NB4 (cell line): ENCODE results near the gene ATN1.
A peak's percentile ranks its signal among the peaks of the same experiment; 100 is the strongest.

Experiments
- DNase-seq: peaks from one replicate; pipeline ENCODE4 v3.0.0; 2010; ENCODE audit warnings: low read depth
- H3K4me3 ChIP-seq: one replicate; pipeline ENCODE4 v1.5.1; 2011; ENCODE audit warnings: mild to moderate bottlenecking, low read depth, low read length, moderate library complexity
- MYC ChIP-seq: IDR thresholded peaks from 2 replicates; pipeline ENCODE4 v1.6.1; 2011; ENCODE audit warnings: low read depth, low read length
- POLR2A ChIP-seq: IDR thresholded peaks from 2 replicates; pipeline ENCODE4 v1.6.1; 2011; ENCODE audit warnings: mild to moderate bottlenecking; ENCODE audit not compliant: insufficient read length; ENCODE audit errors: extremely low read depth
- TF ChIP-seq, protein P1 (sequence below): IDR thresholded peaks from one replicate; pipeline ENCODE4 v1.5.1; 2012; ENCODE audit warnings: low read depth, low read length
- TF ChIP-seq, protein P2 (sequence below): IDR thresholded peaks from 2 replicates; pipeline ENCODE4 v1.6.1; 2011; ENCODE audit warnings: low read depth, low read length

Gene ATN1

DNA sequence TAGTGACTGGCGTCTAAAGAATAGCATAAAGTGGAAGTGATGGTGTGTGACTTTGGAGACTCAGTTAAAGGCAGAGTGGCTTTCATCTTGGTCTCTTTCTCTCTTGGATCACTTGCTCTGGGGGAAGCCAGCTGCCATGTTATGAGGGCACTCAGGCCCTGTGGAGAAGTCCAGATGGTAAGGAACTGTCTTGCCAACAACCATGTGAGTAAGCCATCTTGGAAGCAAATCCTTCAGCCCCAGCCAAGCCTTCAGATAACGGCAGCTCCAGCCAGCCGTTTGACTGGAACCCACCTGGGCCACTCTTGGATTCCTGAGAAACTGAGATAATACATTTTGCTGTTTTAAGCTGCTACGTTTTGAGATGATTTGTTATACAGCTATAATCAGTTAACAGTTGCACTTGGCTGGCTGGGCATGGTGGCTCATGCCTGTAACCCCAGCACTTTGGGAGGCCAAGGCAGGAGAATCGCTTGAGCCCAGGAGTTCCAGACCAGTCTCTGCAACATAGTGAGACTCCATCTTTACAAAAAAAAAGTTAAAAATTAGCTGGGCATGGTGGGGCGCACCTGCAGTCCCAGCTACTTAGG is 30.8 kb upstream of the ATN1 start:
- no peak for DNase-seq
- no peak for TF ChIP-seq POLR2A
- TF ChIP-seq, protein P1, sequence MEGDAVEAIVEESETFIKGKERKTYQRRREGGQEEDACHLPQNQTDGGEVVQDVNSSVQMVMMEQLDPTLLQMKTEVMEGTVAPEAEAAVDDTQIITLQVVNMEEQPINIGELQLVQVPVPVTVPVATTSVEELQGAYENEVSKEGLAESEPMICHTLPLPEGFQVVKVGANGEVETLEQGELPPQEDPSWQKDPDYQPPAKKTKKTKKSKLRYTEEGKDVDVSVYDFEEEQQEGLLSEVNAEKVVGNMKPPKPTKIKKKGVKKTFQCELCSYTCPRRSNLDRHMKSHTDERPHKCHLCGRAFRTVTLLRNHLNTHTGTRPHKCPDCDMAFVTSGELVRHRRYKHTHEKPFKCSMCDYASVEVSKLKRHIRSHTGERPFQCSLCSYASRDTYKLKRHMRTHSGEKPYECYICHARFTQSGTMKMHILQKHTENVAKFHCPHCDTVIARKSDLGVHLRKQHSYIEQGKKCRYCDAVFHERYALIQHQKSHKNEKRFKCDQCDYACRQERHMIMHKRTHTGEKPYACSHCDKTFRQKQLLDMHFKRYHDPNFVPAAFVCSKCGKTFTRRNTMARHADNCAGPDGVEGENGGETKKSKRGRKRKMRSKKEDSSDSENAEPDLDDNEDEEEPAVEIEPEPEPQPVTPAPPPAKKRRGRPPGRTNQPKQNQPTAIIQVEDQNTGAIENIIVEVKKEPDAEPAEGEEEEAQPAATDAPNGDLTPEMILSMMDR: no peak
- no peak for TF ChIP-seq MYC
- TF ChIP-seq, protein P2, sequence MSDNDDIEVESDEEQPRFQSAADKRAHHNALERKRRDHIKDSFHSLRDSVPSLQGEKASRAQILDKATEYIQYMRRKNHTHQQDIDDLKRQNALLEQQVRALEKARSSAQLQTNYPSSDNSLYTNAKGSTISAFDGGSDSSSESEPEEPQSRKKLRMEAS: no peak
- no peak overlapping the region for H3K4me3 ChIP-seq

DNA sequence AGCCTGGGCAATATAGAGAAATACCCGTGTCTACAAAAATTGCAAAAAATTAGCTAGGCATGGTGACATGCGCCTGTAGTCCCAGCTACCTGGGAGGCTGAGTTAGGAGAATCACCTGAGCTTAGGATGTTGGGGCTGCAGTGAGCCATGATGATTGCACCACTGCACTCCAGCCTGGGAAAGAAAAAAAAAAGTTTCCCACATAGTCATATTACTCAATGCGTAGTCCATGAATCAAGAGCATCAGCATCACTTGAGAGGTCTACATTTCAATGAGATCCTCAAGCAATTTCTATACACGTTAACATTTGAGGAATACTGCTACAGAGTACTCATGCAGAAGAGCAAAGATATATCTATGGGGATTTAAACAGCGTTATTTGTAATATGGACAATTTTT is 28.3 kb upstream of the ATN1 start:
- no peak overlapping the region for H3K4me3 ChIP-seq
- DNase-seq: no peak
- TF ChIP-seq, protein P1: no peak
- no peak for TF ChIP-seq MYC
- TF ChIP-seq POLR2A: no peak
- TF ChIP-seq, protein P2: no peak

DNA sequence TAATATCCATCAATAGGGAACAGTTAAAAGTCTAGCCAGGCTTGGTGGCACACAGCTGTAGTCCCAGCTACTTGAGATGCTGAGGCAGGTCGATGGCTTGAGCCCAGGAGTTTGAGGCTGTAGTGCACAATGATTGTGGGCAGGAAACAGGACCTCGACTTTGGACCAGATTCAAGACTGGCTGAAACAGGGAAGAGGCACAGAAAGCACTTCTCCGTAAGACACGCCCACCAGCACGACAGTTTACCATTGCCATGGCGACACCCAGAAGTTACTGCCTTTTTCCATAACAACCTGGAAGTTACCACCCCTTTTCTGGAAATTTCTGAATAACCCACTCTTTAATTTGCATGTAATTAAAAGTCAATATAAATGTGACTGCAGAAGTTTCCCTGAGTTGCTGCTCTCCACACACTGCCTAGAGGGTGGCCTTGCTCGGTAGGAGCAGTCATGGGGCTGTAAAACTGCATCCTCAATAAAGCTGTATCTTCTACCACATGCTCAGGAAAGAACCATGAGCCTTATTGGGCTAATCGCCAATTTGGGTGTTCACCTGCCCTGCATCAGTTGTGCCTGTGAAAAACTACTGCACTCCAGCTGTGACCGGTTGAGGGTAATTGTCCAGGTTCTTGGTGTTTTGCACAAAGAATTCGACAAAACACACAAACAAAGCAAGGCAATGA is 27.8 kb upstream of the ATN1 start:
- no peak for TF ChIP-seq MYC
- TF ChIP-seq POLR2A: no peak
- TF ChIP-seq, protein P1: no peak
- TF ChIP-seq, protein P2: no peak
- DNase-seq: peak; percentile 24
- no peak overlapping the region for H3K4me3 ChIP-seq

DNA sequence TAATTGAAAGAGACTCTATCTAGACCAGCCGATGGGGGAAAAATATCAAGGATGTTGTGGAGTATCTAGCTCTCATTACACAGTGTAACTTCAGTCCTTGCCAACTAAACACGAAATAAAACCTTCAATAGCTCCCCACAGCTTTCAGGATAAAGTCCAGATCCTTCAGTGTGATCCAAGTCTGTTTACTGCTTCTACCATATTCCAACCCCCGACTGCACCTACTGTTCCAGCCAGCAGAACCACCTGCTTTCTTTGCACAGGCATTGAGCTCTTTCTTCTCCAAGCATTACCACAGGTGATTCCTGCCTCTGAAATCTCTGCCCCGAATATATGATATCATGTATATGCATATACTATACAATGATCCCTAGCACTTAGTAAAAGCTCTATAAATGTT is 25.3 kb upstream of the ATN1 start:
- no peak overlapping the region for H3K4me3 ChIP-seq
- TF ChIP-seq, protein P1: no peak
- TF ChIP-seq, protein P2: no peak
- TF ChIP-seq MYC (no peak), POLR2A (no peak)
- DNase-seq: no peak

DNA sequence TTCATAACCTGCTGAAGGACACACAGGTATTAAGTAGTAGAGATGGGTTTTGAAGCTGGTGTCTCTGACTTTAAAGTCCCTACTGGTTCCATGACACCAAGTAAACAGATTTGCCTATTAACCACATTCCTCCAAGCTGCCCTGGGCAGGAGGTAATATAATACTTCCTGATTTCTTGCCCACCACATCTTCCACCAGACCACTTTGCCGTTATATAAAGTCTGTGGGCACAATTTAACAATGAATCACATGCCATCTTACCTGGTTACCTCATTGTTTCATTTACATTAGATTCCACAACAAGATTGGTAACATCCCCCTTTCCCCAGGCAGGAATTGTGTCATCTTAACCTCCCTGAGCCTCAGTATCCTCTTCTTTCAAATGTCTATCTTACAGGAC is 24.0 kb upstream of the ATN1 start:
- TF ChIP-seq POLR2A: no peak
- 0 out of 2 replicates have a peak, but pooled peaks have one; percentile 31 for TF ChIP-seq MYC
- TF ChIP-seq, protein P1: no peak
- TF ChIP-seq, protein P2: peak; percentile 31; the same call in 1 of the 2 replicates
- peak; percentile 71 for DNase-seq
- no peak overlapping the region for H3K4me3 ChIP-seq
